GM19035 (cell line): ENCODE data around the gene KIF26A.

ENCODE experiments used
- ATAC-seq: cut with Tn5 transposase; IDR thresholded peaks from one replicate; pipeline ENCODE4 v1.9.1; 2021; ENCODE audit not compliant: unreplicated experiment

Gene KIF26A

DNA sequence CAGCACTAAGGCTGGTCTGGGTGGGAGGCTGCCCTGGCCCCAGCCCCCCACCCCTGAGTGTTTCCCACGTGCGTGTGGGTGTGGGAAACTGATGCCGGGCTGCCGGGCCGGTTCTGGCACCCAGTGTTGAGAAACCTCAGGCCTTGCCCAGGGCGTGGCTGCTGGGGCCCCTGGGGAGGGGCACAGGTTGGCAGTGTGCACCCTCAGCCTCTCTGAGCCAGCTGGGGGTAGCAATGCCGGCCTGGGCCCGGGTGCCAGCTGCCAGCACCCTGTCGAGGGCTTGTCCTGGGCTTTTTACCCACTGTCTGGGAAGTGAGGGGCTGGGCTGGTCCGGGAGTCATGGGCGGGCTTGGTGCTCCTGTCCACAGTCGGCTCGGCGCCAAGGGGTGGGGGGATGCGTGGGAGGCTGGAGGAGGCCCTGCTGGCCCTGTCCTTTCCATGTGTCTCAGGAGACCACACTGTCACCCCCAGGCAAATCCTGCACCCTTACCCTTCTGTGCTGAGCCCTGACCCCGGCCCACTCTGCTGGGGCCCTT lies 37.2 kb upstream of the KIF26A start:
- ATAC-seq: no peak

DNA sequence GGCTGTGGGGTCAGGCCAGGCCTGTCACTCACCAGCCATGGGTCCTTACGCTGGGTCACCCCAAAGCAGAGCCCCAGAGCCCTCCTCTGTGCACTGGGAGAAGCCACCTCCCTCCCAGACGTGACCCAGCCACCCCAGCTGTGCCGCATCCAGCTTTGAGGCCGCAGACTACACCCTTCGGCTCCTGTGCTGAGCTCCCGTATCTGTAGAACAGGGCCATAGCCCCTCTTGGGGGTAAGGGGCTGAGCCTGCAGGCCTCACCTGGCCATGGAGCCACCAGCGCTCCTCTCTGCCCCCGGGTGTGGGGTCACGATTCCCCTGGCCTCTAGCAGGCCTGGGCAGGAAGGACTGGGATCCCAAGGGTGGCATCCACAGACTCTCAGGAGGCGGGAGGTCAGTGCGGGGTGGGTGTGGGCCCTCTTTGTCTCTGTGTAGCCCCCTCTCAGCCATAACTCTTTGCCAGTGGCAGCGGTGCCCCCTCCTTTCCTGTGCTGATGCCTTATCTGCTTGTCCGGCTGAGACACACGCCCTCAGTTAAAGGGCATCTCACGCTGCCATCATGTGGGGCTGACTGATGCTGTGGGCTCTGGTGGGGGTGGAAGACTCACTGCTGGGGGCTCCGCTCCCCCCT lies 36.6 kb upstream of the KIF26A start:
- ATAC-seq: no peak

DNA sequence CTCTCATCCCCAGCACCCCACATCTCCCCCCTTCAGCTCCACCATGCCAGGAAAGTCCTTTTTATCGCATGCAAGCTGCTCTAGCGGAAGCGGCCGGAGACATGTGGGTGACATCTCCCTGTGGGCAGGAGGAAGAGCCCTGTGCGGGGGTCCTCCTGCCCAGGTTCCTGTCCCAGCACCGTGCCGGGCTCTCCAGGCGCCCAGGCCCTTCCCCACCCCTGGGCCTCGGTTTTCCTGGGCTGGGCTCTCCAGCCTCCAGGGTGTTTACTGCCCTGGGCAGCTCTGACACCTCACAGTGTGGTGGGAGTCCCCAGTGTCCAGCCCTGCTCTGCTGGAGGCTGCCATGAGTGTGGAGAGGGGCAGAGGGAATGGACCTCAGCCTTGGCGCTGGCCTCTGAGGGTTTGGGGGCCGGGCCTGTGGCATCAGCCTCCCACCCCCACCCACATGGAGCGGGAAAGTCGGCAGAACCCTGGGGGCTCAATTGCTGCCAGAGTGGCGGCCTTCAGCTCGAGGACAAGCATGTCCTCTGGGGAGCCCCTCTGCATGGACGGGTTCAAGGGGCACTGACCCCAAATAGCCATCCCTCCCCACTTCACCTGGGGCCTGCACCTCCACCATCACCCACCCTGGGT lies 36.0 kb upstream of the KIF26A start:
- ATAC-seq: no peak

DNA sequence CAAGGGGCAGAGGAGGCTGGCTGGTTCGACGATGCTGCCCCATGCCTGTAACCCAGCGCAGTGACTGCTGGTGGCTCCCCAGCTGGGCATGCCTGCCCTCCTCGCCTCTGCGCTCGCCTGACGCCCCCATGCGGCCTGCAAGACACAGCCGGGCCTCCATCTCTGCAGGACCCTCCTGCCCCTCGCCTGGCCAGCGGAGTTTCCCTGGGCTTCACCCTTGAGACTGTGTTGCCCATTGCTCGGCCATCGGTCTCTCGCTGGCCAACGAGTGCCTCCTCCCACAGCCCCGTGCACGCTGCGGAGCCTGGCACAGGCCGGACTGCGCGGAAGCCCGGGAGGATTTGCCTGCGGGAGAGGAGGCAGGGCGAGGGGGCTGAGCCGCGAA lies 35.3 kb upstream of the KIF26A start:
- no peak for ATAC-seq

DNA sequence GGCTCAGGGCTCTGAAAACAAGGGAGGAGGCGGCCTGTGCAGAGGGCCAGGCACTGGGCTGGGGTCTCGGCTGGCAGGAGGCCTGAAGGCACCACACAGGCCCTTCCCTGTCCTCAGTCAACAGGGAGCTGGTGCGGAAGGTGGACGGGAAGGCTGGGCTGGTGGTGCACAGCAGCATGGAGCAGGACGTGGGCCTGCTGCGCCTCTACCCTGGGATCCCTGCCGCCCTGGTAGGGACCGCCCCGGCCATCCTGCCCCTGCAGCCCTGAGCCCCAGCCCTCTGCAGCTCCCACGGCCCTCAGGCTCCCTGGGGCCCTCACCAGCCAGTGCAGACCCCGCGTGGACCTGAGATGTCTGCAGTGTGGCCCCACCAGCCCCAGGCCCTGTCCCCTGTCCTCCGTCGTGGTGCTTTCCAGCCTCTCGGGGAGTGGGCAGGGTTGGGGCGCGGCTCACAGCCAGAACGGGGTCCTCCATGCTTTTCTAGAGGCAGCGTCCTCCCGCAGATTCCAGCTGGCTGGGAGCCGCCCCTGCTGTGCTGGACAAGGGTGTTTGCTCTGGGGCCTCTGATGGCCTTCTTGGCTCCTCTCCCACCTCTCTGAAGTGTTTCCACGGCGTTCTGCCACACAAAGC lies 34.8 kb upstream of the KIF26A start:
- no peak for ATAC-seq

DNA sequence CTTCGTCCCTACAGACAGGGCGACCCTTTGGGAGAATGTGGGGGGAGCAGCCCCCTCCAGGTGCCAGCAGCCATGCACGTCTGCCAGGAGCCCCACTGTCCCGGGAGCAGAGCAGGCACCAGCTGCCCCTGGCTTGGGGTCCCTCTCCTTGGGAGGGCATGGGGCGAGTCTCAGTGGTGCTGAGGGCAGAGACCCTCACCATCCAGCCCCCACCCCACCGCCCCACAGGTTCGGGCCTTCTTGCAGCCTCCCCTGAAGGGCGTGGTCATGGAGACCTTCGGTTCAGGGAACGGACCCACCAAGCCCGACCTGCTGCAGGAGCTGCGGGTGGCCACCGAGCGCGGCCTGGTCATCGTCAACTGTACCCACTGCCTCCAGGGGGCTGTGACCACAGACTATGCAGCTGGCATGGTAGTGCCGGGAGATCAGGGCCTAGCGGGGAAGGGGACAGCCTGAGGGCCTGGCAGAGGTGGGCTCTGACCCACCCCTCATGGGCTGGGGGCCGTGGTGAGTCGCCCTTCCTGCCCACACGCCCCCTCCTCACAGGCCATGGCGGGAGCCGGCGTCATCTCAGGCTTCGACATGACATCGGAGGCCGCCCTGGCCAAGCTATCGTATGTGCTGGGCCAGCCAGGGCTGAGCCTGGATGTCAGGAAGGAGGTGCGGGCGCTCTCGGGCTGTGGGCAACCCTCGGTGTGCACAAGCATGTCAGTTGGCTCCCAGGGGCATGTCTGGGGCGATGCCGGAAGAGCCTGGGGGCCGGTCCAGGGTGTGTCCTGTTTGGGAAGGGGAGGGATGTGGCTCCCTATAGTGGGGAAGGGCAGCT lies 34.1 kb upstream of the KIF26A start:
- ATAC-seq: no peak

DNA sequence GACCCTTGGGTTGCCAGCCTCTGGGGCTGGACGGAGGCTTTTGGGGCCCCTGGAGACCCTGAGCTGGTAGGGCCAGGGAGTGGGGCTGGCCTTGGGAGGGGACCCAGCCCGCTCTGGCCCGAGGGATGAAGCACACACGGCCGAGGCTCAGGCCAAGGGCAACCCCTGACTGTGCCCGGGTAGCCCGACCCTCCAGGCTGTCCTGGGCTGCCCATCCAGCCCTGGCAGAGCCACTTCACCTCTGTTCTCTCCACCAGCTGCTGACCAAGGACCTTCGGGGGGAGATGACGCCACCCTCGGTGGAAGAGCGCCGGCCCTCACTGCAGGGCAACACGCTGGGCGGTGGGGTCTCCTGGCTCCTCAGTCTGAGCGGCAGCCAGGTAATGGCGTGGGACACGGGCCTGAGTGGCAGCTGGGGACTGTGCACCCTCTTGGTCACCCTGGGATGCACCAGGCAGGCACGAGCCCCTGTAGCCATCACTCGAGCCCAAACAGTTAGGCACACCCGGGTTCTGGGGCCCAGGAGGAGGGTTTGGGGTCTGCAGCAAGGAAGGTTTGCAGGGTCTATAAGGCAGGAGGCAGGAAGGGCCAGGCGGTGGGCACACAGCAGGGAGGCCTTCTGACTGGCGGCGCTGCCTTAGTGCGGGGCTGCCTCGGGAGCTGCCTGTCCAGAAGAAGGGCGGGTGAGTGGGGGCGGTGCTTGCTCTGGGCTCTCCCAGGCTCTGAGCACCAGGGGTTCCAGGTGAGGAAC lies 33.1 kb upstream of the KIF26A start:
- ATAC-seq: no peak

DNA sequence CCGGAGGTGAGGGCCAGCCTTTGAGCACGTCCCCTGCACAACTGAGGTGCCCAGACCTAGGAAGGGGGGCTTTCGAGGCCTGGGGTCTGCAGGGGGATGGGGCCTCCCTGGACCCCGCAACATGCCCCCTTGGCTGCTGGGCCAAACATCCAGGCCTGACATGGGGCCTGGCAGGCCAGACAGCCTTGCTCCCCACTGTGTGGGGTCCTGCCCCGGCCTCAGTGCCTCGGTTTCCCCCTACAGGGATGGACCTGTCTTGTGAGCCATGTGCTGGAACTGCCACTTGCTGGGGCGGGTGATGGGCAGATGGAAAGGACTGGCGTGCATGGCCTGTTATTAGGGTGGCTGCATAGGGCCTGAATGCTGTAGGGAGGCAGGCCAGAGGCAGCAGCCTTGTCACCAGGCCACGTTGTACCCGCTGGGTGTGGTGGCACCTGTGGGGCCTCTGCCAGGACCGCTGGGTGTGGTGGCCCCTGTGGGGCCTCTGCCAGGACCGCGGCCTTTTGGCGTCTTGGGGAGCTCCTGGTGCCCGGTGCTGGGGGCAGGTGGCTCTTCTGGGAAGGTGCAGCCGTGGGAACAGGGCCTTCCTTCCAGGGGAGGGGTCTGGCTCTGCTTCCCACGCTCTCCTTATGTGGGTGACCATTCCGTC lies 32.4 kb upstream of the KIF26A start:
- ATAC-seq: no peak

DNA sequence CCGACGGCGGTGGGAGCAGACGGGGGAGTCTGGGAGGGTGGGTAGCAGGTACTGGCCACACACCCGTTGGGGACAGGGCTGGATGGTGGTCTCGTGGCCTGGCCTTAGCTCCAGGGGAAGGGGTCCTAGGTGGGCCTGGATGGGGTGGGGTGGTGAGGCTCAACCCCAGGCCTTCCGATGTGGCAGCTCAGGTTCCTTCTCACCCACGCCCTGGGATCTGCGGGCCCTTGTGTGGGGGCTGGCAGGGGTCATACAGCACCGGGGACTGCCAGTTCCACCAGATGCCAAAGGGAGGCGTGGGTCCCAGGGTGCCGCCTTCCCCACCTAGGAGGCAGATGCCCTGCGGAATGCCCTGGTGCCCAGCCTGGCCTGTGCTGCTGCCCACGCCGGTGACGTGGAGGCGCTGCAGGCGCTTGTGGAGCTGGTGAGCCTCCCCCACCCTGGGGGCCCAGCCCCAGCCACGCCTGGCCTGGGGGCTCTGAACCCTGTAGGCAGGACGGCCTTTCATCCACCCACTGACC lies 31.9 kb upstream of the KIF26A start:
- ATAC-seq: no peak

DNA sequence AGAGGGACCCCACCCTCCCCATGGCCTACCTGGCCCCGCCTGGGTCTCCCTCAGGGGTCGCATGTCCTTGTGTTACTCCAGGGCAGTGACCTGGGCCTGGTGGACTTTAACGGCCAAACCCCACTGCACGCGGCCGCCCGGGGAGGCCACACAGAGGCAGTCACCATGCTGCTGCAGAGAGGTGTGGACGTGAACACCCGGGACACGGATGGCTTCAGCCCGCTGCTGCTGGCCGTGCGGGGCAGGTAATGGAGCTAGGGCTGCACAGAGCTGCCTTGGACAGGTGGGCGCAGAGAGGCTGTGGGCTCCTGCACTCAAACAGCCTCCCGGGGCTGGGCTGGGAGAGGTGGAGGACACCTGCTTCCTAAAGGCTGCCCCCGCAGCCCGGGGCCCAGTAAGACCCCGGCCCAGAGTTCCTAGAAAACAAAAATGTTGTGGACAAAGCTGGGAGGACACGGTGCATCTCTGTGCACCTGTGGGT lies 31.2 kb upstream of the KIF26A start:
- ATAC-seq: no peak

DNA sequence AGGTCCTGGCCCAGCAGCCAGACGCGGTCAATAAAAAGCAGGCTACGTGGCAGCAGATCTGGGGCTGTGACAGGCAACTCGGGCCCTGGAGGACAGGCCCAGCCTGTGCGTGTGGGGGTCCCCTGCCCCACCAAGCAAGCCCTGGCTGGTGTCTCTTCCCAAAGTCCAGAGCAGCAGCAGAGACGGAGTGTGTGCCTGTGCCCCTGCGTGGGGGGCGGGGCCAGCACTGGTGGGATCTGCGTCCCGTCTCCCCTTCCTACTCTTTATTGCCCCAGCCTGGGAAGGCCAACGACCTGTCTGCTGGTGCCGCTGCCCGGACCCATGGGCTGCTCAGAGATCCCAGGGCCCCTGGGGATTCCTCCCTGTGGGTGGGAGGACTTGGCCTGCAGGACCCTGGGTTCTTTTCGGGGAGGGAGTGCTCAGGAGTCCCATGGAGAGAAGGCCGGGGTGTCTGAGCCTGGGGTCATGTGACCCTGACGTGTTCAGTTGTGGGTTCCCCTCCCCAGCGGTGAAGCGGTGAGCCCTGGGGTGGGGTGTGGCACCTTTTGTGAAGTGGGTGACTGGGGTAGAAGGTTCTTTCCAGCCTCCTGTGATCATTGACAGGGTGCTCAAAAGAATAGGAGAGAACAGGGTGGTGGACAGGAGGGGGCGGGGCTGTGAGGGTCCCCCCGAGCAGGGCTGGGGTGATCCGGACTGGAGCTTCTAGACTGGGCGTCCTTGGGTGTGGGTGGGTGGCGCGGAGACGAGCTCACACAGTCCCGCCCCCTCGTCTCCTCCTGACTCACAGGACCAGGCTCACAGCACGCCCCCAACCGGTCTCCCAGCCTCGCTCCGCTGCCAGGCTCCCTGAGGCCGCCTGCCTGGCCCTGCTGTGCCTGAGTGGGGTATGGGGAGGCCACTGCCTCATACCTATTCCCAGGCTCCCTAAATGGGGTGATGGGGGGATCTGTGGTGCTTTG lies 30.5 kb upstream of the KIF26A start:
- ATAC-seq: no peak

DNA sequence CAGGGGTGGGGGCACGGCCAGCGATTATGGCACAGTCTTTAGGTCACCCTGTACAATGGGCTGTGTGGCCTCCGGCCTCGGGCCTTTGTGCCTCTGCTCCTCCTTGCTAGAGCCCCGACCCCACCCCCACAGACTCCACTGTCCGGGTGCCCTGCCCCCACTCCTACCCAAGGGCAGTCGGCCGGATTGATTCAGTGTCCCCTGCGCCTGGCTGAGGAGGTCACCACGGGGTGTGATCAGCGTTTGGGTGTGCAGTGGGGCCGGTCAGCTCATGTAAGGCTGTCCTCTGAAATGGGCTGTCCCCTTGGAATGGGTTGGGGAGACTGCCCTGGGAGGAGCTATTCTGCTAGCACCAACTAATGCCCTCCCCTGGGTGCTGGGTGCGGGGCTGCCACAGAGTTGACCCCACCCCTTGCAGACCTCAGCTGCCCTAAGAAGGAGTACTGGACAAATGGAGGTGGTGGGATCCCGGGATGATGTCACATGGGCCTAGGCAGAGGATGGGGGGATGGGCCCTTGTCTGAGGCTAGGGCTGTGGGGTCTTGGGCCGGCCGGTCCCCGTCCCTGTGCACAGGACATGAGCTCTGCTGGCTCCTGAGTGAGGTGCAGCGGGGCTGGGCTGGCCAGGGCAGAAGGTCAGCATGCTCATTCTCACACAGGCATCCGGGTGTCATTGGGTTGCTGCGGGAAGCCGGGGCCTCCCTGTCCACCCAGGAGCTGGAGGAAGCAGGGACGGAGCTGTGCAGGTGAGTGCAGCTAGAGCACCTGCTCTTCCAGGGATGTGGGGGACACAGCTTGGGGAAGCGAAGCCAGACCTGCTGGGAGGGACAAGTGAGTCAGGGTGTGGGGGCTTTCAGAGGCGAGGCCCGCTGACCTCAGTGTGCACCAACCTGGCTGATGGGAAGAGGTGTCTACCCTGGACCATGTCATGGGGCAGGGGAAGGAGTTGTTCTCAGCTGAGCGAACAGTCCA lies 29.5 kb upstream of the KIF26A start:
- ATAC-seq: no peak

DNA sequence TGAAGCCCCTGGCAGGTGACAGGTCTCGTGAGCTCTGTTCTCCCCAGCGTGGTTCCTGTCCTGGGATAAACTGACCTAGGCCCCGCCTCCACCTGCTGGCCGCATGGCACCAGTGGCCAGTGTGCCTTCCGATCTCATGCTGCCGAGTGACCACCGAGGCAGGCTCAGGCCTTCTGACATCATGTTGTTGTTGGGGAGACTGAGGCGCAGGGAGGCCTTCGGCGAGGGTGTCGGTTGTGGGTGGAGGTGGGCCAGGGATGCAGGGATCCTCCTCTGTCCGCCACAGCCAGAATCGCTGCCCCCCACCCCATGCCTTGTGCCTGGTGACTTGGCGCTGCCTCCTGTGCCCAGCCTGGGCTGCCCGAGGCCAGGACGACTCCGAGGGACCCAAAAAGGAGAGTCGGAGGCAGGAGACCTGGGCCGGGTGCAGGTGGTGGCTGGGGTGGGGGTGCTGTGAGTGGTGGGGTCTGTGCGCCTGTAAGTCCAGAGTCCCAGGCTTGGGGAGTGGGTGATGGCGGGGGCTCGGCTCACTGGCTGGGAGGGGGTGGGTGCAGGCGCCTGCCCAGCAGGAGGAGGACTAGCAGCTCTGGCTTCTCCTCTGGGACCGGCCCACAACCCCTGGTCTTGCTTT lies 28.5 kb upstream of the KIF26A start:
- ATAC-seq: no peak

DNA sequence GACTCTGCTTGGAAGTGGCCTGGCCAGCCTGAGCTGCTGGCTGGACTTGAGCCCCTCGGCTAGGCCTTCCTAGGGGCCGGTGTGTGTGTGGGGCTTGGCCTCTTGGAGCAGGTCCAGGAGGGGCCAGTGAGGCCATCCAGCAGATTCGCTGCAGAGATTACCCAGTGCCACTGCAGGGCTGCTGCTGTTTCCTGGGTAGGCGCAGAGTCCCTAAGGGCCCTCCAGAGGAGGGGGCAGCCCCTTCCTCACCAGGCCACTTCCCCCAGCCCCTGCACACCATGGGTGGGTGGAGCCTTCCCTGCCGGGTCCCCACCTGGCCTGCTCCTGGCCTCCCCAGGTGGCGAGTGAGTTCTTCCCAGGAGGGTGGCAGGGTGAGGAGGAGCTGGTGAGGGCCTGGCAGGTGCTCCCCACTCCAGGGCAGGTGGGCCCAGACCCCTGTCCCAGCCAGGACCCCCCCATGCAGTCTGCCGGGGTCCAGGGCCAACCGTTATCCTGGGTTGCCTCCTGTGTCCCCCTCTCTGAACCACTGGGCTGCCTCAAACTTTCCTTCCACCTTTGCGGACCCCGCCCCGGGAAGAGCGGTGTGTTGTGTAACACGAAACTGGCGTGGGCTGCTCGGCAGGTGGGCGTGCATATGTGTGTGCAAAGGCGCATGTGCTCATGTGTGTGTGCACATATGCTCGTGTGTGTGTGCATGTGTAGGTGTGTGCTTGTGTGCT lies 27.7 kb upstream of the KIF26A start:
- no peak for ATAC-seq

DNA sequence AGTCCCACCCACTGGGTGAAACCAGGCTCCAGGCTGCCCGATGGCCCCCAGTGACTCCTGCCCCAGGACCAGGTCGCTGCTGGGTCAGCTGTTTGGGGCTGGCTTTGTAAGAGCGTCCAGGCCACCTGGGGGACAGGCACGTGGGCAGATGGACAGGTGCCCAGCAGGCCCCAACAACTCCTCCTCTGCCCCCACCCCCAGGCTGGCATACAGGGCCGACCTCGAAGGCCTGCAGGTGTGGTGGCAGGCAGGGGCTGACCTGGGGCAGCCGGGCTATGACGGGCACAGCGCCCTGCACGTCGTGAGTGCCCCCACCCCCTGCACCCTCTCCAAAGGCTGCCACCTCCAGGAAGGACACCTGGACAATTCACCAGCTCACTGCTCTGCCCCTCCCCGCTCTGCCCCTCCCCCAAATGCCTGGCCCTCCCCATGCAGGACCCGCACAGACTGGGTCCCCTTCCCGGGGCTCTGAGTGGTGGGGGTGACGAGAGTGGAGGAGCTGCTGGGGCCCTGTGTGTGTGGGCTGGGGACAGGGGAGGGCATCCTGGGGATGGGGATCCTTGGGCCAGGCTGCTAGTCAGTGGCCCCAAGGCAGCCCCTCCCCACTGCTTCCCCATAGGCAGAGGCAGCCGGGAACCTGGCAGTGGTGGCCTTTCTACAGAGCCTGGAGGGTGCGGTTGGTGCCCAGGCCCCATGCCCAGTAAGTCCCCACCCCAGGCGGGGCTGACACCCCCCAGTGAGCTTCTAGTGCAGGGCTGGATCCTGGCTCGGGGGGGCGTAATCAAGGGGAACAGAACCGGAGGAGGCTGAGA lies 26.9 kb upstream of the KIF26A start:
- ATAC-seq: no peak

DNA sequence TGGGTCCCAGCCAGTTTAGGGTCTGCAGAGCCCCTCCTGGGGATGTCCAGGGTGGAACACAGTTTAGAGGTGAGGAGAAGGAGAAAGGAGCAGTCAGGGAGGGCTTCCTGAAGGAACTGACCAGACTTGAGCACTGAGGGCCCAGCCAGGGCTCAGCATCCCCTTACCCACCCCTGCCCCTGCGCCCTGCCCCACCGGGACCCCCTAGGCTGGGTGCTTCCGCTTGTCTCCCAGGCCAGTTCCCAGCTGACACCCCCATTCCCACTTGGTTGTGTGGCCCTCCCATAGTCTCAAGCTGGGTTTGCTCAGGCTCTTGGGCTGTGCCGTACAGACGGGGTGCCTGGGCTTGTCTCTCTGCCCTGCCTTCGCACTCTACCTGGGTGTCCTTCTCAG lies 26.3 kb upstream of the KIF26A start:
- no peak for ATAC-seq
